CD4-positive, alpha-beta T cell treated with Interleukin-2 at 100 ng/mL for 4 hours (primary cell): ENCODE results near the gene SPAM1.
"Not testable (repeated sequence)": the region's sequence is repeated elsewhere in the genome, so short reads cannot be mapped to it uniquely, and the experiment has no call there.

Experiments used
- DNase-seq: peaks from one replicate; pipeline ENCODE4 v3.0.0-alpha.2; 2020; ENCODE audit warnings: low spot score

SPAM1 gene, protein sequence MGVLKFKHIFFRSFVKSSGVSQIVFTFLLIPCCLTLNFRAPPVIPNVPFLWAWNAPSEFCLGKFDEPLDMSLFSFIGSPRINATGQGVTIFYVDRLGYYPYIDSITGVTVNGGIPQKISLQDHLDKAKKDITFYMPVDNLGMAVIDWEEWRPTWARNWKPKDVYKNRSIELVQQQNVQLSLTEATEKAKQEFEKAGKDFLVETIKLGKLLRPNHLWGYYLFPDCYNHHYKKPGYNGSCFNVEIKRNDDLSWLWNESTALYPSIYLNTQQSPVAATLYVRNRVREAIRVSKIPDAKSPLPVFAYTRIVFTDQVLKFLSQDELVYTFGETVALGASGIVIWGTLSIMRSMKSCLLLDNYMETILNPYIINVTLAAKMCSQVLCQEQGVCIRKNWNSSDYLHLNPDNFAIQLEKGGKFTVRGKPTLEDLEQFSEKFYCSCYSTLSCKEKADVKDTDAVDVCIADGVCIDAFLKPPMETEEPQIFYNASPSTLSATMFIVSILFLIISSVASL

DNA sequence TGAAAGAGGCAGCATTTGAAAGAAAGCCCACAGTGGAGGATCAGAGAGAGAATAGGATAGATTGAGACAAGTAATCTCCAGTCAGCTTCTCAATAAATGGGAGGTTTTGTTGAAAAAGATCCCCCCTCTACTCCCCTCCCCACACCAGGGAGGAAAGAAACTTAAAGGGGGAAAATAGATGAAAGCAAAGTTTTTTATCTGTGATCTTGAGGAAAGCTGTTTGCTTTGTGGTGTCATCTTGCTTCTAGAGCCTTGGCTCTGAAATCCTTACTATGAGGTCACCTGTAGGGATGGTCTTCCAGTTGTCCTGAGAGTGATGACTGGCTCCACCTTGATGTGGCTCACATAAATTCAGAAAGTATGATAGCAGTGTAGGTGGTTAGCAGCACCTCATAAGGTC, at the start of gene SPAM1:
SPAM1 (plus strand) TSS at position 301 of the 400 bp plus-strand sequence. CDS start 28,330 bp downstream, outside the sequence.
- DNase-seq = no peak

DNA sequence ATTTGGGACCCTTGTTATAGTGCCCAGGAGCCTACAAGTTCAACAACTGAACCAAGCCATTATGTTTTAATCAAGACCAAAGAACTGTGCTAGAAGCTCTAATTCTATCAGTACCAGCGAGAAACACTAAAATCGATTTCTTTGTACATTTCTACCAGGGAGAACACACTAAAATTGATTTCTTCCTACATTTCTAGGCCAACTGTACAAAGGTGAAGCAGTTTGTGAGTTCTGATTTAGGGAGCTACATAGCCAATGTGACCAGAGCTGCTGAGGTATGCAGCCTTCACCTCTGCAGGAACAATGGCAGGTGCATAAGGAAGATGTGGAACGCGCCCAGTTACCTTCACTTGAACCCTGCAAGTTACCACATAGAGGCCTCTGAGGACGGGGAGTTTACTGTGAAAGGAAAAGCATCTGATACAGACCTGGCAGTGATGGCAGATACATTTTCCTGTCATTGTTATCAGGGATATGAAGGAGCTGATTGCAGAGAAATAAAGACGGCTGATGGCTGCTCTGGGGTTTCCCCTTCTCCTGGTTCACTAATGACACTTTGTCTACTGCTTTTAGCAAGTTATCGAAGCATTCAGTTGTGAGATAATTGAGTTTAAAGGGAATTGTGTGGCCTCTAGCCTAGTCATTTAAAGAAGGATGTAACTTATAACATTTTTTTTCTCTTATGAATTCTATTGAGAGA, 48.3 kb upstream of the SPAM1 start:
- DNase-seq = no peak

DNA sequence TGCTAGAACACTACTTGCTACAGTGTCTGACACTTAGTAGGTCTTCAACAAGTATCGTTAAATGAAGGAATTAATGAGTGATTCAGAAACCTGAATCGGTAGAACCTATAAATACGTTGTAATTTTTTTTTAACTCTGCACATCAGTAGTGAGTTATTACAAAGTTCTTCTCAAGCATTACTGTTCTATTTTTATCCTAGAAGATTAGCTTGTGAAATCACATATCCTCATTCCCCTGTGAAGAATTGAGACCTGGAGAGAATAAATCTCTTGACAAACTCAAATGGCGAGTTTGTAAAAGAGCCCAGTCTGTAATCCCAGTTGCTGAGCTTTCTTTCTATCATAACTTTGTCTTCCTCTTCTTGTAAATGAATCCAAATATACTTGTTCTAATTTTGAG, 45.4 kb upstream of the SPAM1 start:
- no peak for DNase-seq

GRCh38 chr7:123881300-123881699, 43.7 kb upstream of the SPAM1 start:
- DNase-seq = no peak

DNA sequence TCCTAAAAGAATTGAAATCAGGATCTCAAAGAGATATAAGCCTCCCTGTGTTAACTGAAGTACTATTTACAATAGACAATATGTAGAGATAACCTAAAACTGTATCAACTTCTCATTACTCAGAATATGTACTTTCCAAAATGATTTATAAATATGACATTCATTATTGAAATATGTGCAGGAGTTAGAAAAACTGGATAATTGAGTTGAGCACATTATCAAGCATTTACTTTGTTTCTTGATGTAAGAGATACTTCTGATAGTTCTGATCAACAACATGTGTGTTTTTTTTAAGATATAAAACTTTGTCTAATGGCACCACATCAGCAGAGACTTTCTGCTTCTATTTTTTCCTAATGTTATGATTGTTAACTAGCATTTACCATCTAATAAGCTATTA, 41.9 kb upstream of the SPAM1 start:
- no peak for DNase-seq

DNA sequence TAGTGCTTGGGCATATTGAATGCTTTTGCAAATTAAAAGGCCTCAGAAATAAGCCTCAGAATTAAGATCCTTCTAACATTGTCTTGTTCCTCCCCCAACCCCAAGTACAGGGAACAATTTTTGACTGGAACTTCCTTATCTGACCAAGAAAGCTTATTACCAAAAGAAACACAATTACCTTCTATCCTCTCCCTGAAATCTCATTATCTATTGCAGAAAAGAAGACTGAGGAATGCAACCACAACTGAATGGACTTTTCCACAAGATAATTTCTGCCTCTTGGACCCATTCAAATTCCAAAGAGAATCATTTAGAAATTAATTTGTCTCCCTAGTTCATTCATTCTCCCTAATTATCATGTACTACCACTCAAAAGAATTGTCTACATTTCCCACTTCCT, 36.8 kb upstream of the SPAM1 start:
- DNase-seq = no peak

- not testable (repeated sequence) for DNase-seq
These were observed 30.3 kb upstream of the SPAM1 start for GRCh38 chr7:123894753-123895152.

- DNase-seq = no peak
These were observed 23.9 kb upstream of the SPAM1 start for GRCh38 chr7:123901101-123901500.

- no peak for DNase-seq
These were observed 19.3 kb upstream of the SPAM1 start for GRCh38 chr7:123905714-123906113.

- no peak for DNase-seq
These were observed 8.8 kb upstream of the SPAM1 start for GRCh38 chr7:123916240-123916724.

DNA sequence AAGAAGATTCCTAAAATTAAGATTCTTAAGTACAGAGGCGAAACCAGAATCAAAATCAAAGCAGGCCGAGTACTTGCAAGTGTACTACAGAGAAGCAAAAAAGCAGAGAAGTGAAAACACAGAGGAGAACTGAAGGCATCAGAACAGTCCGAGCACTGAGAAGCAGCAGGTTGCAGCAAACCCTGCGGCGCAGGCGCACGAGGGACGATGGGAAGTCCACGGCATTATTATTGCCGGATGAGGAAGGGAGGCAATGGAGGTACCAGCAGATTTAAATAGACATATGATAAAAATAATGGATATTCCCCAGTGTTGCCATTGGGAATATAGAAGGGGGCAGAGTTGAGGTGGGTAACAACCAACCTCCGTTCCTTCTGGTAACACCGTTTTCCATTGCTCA, 7.2 kb upstream of the SPAM1 start:
- DNase-seq = no peak

DNA sequence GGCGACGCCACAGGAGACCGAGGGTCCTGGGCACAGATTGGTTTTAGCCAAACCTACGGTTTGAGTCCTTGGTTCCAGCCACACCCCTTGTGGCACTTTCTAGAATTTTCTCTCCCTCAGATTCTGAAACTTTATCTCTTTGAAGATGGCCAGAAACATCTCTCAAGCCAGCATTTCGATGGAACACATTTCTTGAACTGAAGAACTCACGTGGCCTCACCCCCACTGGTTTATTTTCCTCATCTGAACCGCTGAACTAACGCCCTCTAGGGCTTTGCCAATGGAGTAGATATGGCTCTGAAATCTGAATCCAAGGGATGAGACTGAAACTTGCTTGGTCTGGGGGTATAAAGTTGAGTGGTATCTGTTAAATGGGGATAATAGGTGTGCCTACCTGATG, 6.7 kb upstream of the SPAM1 start:
- DNase-seq = no peak

DNA sequence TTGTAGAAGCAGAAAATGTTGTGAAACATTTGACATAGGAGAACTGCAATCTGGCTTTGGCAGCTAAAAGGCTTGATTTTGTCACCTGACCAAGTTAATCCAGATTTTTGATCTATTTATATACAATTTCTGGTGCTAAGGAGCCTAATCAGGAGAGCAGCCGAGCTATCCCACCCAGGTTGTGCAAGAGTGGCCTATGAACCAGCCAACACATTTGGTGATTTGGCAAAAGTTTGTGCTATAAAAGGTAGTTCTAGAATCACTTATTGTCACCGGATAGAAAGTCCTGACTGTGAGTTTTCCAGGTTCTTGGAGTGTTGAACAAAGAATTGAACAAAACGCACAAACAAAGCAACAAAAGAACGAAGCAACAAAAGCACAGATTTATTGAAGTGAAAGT, 1.4 kb upstream of the SPAM1 start:
- DNase-seq = no peak

DNA sequence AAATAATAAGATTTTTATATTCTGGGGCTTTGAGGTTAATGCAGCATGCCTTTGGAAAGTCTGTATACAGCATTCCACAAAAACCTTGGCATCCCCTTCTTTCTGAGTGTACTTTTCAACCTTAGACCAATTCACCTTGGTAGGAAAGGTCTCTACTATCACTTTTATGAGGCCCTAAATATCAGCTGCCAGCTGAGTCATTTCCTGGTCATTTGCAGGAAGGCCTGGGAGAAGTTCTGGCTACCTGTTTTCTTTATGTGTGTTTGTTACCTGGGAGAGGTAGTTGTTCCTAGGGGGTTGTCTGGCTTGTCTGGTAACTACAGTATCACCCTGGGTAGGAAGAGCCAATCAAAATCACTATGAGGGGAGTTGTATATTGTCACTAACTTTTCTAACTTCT, 4.1 kb downstream of the SPAM1 start:
- DNase-seq = no peak

DNA sequence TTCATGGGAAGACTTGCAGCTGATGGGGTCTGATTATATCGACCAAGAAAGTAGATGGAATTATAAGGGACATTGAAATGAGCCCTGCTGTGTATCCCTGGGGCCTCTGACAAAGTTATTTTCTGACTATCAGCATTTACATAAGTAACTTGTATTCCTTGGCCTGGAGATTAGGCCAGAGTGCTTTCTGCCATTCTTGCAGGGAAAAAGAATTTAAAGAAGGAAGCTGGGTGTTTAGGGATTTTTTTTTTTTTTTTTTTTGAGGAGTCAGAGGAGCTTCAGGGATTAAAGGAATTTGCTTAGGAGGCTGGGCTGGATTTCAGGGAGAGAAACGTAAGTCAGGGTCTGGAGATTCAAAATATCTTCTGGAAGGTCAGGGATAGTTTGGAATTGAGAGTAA, 4.6 kb downstream of the SPAM1 start:
- no peak for DNase-seq

- DNase-seq = no peak
These were observed 10.7 kb downstream of the SPAM1 start for GRCh38 chr7:123935436-123936381.

DNA sequence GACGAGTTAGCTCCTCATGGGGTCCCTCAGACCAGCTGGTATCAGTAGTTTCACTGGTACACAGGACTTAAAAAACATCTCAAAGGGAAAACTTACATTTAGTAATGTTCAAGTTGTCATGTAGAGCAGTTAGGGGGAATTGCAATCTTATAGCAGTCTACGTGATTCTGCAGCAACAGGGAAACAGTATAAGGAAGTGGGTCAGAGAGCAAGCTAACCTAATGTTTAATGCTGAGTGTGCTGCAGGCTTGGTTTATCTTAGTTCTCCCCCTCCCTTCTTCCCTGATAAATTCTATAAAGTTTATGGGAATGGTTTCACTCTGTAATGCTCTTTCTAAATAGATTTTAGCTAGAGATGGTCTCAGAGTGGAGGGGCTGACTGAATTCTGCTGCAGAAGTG, 11.3 kb downstream of the SPAM1 start:
- no peak for DNase-seq

GRCh38 chr7:123939784-123940183, 14.7 kb downstream of the SPAM1 start:
- no peak for DNase-seq

DNA sequence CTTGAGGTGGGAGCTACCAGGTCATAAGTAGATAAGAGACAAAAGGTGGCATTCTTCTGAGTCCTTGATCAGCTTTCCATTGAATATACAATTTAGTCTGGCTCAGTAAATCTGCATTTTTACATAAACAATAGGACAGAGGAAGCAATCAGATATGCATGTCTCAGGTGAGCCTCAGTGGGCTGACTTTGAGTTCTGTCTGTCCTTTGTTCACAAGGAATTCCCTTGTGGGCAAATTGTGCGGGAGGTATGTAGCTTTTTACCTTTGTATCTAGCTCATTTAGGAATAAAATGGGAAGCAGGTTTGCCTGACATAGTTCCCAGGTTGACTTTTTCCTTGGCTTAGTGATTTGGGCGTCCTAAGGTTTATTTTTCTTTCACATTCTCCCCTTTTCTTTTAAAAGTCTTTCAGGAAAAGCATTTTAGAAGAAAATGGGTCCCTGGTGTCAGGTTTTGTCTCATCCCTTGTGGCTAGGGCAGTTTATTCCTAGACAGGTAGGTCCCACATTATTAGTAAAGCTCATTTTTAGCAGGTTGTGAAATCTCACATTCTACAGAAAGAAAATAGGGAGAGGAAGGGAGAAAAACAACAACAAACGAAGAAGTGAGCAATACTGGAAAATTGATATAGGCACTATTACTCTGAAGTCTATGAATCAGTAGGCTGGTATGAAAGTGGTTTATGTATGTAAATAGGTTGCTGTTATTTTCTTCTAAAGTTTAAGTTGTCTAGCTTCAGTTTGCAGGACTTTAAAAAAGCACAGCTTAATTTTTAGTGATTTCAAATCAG, 16.5 kb downstream of the SPAM1 start:
- no peak for DNase-seq

DNA sequence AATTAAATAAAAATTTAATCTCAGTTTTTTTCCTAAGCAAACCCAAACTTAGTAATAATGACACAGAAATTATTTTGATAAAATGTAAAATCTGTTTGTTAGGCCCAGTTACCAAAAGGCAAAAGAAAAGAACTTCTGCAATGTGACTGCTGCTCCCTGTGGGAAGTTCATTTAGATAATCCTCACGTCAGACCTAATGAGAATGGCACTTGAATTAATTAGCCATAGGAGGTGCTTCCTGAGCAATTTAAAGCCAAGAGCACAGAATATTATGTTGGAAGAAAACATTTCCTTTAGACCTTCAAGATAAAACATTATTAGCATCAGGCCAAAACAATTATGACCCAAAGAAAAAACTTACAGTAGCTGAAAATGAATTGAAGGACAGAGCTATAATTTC, 19.4 kb downstream of the SPAM1 start:
- DNase-seq = no peak

- no peak for DNase-seq
These were observed 20.9 kb downstream of the SPAM1 start for GRCh38 chr7:123945938-123946337.
